Measurements from ENCODE around the gene CEMIP.

- TF ChIP-seq CTCF (IDR thresholded peaks at IDR 0.05) (no peak), ZFX (IDR thresholded peaks at IDR 0.05; ENCODE audit: borderline replicate concordance) (no peak)
Measured at GRCh38 chr15:80921736-80922410, 142.7 kb downstream of the CEMIP start.
